Liver (tissue), 3 donors: ENCODE measurements around the gene BEND4.

Experiments
- EGR1 ChIP-seq, 2 donors: IDR thresholded peaks; 2 replicates each; pipeline ENCODE4 v1.6.1; 2016 to 2018; ENCODE audit warnings: antibody characterized with exemption in 2 of 2, low read depth in 2 of 2
- FOXA1 ChIP-seq: IDR thresholded peaks from 2 replicates; pipeline ENCODE4 v1.6.1; 2016; ENCODE audit warnings: antibody characterized with exemption
- GABPA ChIP-seq, 2 donors: IDR thresholded peaks in 1 of 2; conservative IDR thresholded peaks in 1 of 2; 2 replicates each; pipeline ENCODE4 v1.6.1; 2016; ENCODE audit warnings: antibody characterized with exemption in 2 of 2, mild to moderate bottlenecking in 1 of 2, moderate library complexity in 1 of 2
- HNF4A ChIP-seq, 2 donors: conservative IDR thresholded peaks; 2 replicates each; pipeline ENCODE4 v1.6.1; 2016; ENCODE audit warnings: antibody characterized with exemption in 2 of 2, mild to moderate bottlenecking in 2 of 2
- JUND ChIP-seq, 2 donors: IDR thresholded peaks; 2 replicates each; pipeline ENCODE4 v1.6.1; 2016; ENCODE audit warnings: antibody characterized with exemption in 2 of 2
- RAD21 ChIP-seq, 2 donors: IDR thresholded peaks; 2 replicates each; pipeline ENCODE4 v1.6.1; 2016; ENCODE audit warnings: antibody characterized with exemption in 2 of 2, mild to moderate bottlenecking in 2 of 2
- SP1 ChIP-seq: IDR thresholded peaks from 2 replicates; pipeline ENCODE4 v1.6.1; 2018; ENCODE audit warnings: antibody characterized with exemption, mild to moderate bottlenecking
- TAF1 ChIP-seq: conservative IDR thresholded peaks from 2 replicates; pipeline ENCODE4 v1.6.1; 2016; ENCODE audit warnings: antibody characterized with exemption, mild to moderate bottlenecking
- TF ChIP-seq, protein P1 (sequence below): IDR thresholded peaks from 2 replicates; pipeline ENCODE4 v1.6.1; 2016; ENCODE audit warnings: antibody characterized with exemption
- TF ChIP-seq, protein P2 (sequence below): fragments of 150-350 bp; IDR thresholded peaks from 2 replicates; pipeline ENCODE4 v1.5.1; 2017; ENCODE audit warnings: improper control_type of control experiment, low read depth, low read length; ENCODE audit not compliant: missing input control
- TF ChIP-seq, protein P3 (sequence below): IDR thresholded peaks from 2 replicates; pipeline ENCODE4 v1.6.1; 2016; ENCODE audit warnings: antibody characterized with exemption
- TF ChIP-seq, protein P4 (sequence below): IDR thresholded peaks from 2 replicates; pipeline ENCODE4 v1.6.1; 2016; ENCODE audit warnings: antibody characterized with exemption, mild to moderate bottlenecking
- donor health status: healthy.
- donor health status: healthy.

DNA sequence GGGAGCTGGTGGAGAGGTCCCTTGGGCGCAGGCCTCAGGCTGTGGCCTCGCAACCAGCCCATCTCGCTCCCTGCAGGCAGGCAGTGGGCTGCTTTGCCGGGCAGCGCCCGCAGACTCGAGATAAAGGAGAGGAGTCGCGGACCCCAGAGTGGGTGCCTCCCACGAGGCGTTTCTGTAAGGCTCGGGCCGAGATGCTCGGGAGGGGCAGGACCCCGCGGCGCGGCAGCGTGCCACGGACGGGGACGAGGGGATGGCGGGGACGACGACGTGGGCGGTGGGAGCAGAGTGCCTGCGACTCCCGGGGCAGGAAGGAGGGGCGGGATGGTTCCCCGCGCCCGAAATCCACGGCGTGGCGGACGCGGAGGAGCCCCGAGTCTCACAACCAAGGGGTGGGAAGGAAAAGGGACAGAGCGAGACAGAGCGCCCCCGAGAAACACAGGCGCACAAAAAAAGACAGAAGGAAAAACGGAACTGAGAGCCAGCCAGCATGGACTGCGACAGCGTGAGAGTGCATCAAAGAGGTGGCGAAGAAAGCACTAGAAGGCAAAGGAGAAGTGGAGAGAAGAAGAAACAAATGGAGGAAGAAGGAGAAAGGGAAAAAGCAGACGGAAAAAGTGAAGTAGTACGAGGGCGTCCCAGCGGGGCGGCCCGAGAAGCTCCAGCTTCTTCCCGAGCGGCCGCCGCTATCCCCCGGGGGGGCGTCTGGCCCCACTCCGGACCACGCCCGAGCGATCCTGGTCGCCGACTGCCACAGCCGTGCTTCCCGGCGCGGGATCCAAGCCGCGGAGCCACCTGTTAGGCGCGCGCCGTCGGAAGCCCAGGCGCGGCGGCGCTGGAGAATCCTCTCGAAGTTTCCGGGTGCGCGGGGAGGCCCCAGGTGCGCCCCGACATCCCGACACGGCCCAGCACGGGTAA is 1.5 kb downstream of the BEND4 start:
- TF ChIP-seq, protein P1, sequence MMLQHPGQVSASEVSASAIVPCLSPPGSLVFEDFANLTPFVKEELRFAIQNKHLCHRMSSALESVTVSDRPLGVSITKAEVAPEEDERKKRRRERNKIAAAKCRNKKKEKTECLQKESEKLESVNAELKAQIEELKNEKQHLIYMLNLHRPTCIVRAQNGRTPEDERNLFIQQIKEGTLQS, result no peak
- TF ChIP-seq, protein P2, sequence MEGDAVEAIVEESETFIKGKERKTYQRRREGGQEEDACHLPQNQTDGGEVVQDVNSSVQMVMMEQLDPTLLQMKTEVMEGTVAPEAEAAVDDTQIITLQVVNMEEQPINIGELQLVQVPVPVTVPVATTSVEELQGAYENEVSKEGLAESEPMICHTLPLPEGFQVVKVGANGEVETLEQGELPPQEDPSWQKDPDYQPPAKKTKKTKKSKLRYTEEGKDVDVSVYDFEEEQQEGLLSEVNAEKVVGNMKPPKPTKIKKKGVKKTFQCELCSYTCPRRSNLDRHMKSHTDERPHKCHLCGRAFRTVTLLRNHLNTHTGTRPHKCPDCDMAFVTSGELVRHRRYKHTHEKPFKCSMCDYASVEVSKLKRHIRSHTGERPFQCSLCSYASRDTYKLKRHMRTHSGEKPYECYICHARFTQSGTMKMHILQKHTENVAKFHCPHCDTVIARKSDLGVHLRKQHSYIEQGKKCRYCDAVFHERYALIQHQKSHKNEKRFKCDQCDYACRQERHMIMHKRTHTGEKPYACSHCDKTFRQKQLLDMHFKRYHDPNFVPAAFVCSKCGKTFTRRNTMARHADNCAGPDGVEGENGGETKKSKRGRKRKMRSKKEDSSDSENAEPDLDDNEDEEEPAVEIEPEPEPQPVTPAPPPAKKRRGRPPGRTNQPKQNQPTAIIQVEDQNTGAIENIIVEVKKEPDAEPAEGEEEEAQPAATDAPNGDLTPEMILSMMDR, result no peak
- TF ChIP-seq, protein P3, sequence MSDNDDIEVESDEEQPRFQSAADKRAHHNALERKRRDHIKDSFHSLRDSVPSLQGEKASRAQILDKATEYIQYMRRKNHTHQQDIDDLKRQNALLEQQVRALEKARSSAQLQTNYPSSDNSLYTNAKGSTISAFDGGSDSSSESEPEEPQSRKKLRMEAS, result no peak
- no peak for TF ChIP-seq JUND (IDR thresholded peaks at IDR 0.05)
- TF ChIP-seq, protein P4, sequence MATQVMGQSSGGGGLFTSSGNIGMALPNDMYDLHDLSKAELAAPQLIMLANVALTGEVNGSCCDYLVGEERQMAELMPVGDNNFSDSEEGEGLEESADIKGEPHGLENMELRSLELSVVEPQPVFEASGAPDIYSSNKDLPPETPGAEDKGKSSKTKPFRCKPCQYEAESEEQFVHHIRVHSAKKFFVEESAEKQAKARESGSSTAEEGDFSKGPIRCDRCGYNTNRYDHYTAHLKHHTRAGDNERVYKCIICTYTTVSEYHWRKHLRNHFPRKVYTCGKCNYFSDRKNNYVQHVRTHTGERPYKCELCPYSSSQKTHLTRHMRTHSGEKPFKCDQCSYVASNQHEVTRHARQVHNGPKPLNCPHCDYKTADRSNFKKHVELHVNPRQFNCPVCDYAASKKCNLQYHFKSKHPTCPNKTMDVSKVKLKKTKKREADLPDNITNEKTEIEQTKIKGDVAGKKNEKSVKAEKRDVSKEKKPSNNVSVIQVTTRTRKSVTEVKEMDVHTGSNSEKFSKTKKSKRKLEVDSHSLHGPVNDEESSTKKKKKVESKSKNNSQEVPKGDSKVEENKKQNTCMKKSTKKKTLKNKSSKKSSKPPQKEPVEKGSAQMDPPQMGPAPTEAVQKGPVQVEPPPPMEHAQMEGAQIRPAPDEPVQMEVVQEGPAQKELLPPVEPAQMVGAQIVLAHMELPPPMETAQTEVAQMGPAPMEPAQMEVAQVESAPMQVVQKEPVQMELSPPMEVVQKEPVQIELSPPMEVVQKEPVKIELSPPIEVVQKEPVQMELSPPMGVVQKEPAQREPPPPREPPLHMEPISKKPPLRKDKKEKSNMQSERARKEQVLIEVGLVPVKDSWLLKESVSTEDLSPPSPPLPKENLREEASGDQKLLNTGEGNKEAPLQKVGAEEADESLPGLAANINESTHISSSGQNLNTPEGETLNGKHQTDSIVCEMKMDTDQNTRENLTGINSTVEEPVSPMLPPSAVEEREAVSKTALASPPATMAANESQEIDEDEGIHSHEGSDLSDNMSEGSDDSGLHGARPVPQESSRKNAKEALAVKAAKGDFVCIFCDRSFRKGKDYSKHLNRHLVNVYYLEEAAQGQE, result no peak
- no peak for TF ChIP-seq RAD21 (IDR thresholded peaks at IDR 0.05)
- no peak for TF ChIP-seq GABPA (IDR thresholded peaks at IDR 0.05 in 1 of 2, conservative IDR thresholded peaks at IDR 0.05 in 1 of 2)
- no peak for TF ChIP-seq FOXA1
- TF ChIP-seq SP1, result no peak
- no peak for TF ChIP-seq TAF1
- TF ChIP-seq EGR1 (IDR thresholded peaks at IDR 0.05; ENCODE audit: low read depth in 2 of 2), result no peak
- no peak for TF ChIP-seq HNF4A (conservative IDR thresholded peaks at IDR 0.05)
